ENCODE results near the gene PDLIM4.
A peak's percentile ranks its signal among the peaks of the same experiment; 100 is the strongest.

Gene PDLIM4

DNA sequence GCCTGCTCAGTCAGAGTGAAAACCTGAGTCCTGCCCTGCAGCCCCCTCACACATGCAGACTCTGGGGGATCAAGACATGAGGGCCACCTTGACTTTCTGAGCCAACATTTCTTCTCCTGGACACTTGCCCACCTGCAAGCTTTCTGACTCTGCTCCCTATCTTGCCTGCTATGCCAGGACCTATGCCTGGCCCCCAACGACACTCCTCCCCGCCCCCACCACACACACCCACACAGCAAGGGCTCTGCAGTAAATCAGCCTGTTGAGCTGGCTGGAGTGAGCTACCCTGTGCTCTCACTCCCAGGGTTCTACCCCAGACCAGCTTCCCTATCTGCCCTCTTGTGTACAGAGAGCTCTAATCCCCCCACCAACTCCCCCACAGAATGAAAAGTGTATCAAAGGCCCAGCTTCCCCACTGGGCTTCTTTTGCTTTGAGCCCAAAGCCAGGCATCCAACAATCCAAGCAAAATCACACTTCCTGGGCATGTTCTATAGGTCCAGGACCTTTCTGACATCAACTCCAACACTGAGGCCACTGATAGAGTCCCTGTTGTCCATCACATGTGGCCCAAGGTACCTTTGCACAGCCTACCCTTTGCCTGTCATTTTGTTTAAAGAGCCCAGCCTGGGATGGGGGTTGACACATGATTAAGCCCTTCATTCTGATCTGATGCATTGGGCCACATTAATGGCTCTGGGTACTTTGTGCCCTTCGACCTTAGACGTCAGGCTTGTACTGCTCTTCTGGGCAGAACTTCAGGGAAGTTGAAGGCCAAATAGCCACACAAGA, 7.2 kb downstream of the PDLIM4 start:
- H3K4me3 ChIP-seq (ENCODE audit: low read depth in 1 of 2, low read length in 2 of 2) = peak overlapping the region in 1 of 2 donors; percentile 24
- peaks cover 86% of the 10 kb centered on the region for H3K36me3 ChIP-seq (ENCODE audit: insufficient read depth, low read length)
- H3K27me3 ChIP-seq (ENCODE audit: control insufficient read depth in 1 of 2, insufficient read depth in 2 of 2, low read length in 2 of 2) = no peaks in the 10 kb centered on the region
- H3K9ac ChIP-seq (ENCODE audit: low read length) = peak overlapping the region; percentile 42
- H3K4me1 ChIP-seq (ENCODE audit: insufficient read depth, low read length) = peaks cover 99% of the 10 kb centered on the region
- H3K9me3 ChIP-seq (ENCODE audit: low read length) = no peaks in the 10 kb centered on the region
- peak overlapping the region; percentile 98 for H3K27ac ChIP-seq (ENCODE audit: low read depth, low read length)

DNA sequence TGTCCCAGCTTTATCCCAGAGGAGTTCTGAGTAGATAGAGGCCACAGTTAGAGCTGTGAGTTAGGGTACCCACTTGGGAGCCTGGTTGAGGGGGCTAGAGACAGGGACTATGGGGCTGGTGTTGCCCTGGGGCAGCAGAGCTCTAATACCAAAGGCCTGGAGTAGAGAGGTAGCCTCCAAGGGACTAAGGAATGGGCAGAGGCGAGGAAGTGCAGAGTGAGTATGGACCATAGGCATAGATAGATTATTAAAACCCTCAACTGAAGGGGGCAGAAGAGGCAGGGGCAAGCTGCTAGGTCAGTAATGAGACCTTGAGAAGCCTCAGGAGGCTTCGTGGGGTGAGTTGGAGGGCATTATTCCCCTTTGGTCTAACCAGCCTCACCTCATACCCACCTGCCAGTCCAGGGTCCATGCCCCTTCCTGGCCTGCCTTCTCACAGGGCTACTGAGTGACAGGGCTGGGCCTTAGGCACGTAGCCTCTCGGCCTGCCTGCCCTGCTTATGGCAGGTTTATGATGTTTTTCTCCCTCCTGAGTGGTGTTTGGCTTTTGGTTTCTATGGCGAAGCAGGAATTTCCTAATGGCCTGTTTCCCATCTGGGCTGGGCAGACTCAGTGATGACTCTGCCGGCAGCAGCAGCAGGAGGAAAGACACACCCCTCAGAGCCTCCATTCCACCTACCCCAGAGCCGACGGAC, 8.0 kb downstream of the PDLIM4 start:
- Histone ChIP-seq H3K27ac (ENCODE audit: low read depth, low read length) (peak overlapping the region; percentile 98), H3K9ac (ENCODE audit: low read length) (peak overlapping the region; percentile 75), H3K4me3 (ENCODE audit: low read depth in 1 of 2, low read length in 2 of 2) (peak overlapping the region in 1 of 2 donors; percentile 24), H3K36me3 (ENCODE audit: insufficient read depth, low read length) (peaks cover 90% of the 10 kb centered on the region), H3K9me3 (ENCODE audit: low read length) (no peaks in the 10 kb centered on the region), H3K27me3 (ENCODE audit: control insufficient read depth in 1 of 2, insufficient read depth in 2 of 2, low read length in 2 of 2) (no peaks in the 10 kb centered on the region), H3K4me1 (ENCODE audit: insufficient read depth, low read length) (peaks cover 99% of the 10 kb centered on the region)

DNA sequence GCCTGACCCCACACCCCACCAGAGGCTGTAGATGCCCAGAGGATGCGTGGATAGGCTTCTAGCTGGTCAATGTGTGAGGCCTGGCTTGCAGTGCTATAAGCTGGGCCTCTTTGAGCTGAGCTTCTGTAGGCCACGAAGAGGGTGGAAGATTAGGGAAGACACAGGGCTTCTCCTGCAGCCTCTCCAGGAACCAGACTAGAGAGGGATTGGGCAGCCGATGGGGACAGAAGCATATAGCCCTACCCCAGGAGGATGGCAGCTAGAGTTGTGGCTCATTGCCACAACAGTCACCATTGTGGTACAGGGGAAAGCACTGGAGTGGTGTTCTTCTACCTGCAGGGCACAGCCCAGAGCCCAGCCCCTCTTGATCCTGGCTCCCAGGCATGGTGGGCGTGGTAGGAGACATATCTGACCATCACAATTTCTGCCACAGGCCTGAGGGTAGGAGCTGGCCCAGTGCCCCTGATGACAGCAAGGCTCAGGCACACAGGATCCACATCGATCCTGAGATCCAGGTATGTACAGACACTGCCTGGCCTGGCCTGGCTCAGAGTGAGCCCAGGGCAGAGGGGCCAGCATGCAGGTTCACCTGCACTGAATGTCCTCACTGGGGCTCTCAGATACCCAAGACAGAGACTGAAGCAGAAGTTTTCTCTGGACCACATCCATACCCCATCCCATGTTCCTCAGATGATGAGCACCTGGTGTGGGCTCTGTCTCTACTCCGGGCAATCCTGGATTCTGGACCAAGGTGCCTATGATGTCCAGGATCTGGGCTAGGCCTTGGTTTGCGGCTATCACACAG, 8.7 kb downstream of the PDLIM4 start:
- Histone ChIP-seq H3K4me3 (ENCODE audit: low read depth in 1 of 2, low read length in 2 of 2) (peak overlapping the region in 1 of 2 donors; percentile 35), H3K4me1 (ENCODE audit: insufficient read depth, low read length) (peaks cover 91% of the 10 kb centered on the region), H3K9me3 (ENCODE audit: low read length) (no peaks in the 10 kb centered on the region), H3K36me3 (ENCODE audit: insufficient read depth, low read length) (peaks cover 88% of the 10 kb centered on the region), H3K9ac (ENCODE audit: low read length) (peak overlapping the region; percentile 75), H3K27me3 (ENCODE audit: control insufficient read depth in 1 of 2, insufficient read depth in 2 of 2, low read length in 2 of 2) (no peaks in the 10 kb centered on the region), H3K27ac (ENCODE audit: low read depth, low read length) (peak overlapping the region; percentile 72)

DNA sequence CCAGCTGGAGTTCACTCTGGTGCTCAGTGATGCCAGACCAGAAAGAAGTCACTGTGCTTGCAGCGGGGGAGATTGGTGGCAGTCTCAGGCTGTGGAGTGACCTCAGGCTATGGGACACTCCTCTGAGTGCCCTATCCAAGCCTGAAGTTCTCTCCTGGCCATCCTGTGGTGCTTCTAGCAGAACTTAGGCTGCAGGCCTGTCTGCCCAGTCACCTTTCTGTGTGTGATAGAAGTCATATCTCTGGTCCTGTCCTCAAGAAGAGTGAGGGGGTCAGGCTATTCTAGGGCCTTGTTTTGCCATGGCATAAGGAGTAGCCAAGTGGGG, 9.3 kb downstream of the PDLIM4 start:
- no peaks in the 10 kb centered on the region for H3K27me3 ChIP-seq (ENCODE audit: control insufficient read depth in 1 of 2, insufficient read depth in 2 of 2, low read length in 2 of 2)
- no peaks in the 10 kb centered on the region for H3K9me3 ChIP-seq (ENCODE audit: low read length)
- H3K36me3 ChIP-seq (ENCODE audit: insufficient read depth, low read length) = peaks cover 86% of the 10 kb centered on the region
- H3K27ac ChIP-seq (ENCODE audit: low read depth, low read length) = peak overlapping the region; percentile 72
- peaks cover 86% of the 10 kb centered on the region for H3K4me1 ChIP-seq (ENCODE audit: insufficient read depth, low read length)
- H3K4me3 ChIP-seq (ENCODE audit: low read depth in 1 of 2, low read length in 2 of 2) = peak overlapping the region in 1 of 2 donors; percentile 35
- H3K9ac ChIP-seq (ENCODE audit: low read length) = peak overlapping the region; percentile 75

DNA sequence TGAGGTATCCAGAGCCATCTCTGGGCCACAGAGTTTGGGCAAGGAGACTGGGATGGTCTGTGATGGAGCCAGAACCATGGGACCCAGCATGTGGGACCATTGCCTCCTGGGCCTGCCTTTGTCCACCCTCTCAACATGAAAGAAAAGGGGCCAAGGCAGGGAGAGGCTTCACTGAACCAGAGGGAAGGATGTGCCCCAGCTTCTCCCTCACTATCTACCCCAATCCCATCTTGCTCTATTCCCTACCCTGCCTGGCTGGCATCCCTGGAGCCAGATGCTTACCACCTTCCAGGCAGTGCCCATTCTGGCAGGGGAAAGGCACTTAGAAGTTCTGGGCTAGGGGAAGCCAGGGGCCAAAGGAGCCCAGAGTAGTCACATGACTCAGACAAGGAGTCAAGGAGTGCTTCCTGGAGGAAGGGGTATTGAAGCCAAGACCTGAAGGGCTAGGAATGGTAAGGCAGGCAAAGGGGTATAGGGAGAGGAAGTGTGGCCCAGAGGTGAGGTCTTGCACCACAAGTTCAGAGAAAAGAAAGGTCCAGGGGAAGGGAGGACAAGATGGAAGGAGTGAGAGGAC, 9.8 kb downstream of the PDLIM4 start:
- H3K9ac ChIP-seq (ENCODE audit: low read length) = no peak overlapping the region
- no peaks in the 10 kb centered on the region for H3K27me3 ChIP-seq (ENCODE audit: control insufficient read depth in 1 of 2, insufficient read depth in 2 of 2, low read length in 2 of 2)
- H3K4me3 ChIP-seq (ENCODE audit: low read depth in 1 of 2, low read length in 2 of 2) = no peak overlapping the region
- H3K36me3 ChIP-seq (ENCODE audit: insufficient read depth, low read length) = peaks cover 86% of the 10 kb centered on the region
- no peaks in the 10 kb centered on the region for H3K9me3 ChIP-seq (ENCODE audit: low read length)
- peak overlapping the region; percentile 31 for H3K27ac ChIP-seq (ENCODE audit: low read depth, low read length)
- H3K4me1 ChIP-seq (ENCODE audit: insufficient read depth, low read length) = peaks cover 81% of the 10 kb centered on the region

DNA sequence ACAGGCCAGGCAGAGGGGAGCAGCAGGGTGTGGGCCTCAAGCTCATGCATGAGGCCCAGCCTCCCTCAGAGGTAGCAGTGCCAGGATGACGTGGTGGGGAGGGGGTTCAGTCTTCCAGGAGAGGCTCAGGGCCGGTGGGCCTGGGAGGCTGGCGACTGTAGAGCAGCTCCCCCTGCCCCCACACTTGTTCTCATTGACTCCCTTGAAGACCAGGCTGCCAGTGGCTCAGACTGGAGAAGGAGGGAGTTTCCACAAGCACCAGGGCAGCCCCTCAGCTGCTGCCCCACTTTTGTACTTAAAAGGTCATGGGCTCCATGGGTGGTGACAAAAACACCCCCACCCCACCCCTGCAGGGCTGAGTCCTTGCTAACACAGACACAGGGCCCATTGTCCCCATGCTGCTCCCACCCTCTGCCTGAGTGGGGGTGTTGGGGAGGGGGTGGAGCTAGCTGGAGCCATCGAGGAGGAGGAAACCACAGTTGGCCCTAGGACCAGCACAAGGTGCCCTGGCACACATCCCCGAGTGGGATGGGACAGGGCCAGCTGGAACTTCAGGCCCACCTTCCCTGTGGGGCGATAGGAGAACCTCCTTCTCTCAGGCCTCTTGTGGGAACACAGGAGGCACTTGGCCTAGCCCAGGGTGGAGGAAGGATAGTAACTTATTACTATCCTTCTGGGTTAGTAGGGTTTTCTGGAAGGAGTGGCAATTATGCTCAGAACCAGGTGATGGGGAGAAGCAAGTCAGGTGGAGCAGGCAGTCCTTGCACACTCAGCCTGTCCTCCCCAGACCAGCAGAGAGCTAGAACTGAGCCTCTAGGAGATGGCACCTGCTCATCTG, 10.7 kb downstream of the PDLIM4 start:
- Histone ChIP-seq H3K4me1 (ENCODE audit: insufficient read depth, low read length) (peaks cover 81% of the 10 kb centered on the region), H3K27me3 (ENCODE audit: control insufficient read depth in 1 of 2, insufficient read depth in 2 of 2, low read length in 2 of 2) (no peaks in the 10 kb centered on the region), H3K9ac (ENCODE audit: low read length) (no peak overlapping the region), H3K27ac (ENCODE audit: low read depth, low read length) (peak overlapping the region; percentile 36), H3K9me3 (ENCODE audit: low read length) (no peaks in the 10 kb centered on the region), H3K4me3 (ENCODE audit: low read depth in 1 of 2, low read length in 2 of 2) (no peak overlapping the region), H3K36me3 (ENCODE audit: insufficient read depth, low read length) (peaks cover 86% of the 10 kb centered on the region)

DNA sequence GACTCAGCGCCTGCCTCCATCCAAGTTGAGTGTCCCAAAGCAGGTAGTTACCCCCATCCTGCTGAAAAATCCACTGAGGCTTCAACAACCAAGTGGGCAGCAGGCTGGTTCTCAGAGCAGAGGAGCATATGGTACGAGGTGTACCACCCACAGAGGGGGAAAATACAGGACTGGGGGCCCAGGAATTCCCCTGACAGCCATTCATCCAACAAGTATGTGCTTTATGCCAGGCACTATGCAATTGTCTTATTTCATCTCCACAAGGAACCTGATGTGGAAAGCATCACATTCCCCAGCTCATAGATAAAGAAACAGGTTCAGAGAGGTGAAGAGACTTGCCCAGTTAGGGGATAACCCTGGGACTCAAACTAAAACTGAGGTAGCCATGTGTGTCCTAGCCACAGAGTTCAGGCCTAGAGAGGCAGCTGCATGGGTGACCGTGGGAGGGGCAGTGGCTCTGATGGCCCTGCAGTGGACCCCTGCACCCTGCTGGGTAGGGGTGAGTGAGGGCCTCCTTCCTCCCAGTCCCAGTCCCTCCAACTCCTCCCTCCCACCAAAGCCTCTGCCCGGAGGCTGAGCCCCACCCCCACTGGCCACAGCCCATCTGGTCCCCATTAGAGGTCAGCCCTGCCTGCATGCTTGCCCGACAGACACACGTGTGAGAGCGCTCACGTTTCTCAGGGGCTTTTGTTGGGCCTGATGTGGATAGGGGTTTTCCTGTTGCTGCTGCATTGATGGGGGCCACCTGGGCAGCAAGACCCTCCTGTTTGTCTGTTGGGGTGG, 11.5 kb downstream of the PDLIM4 start:
- no peak overlapping the region for H3K9ac ChIP-seq (ENCODE audit: low read length)
- H3K4me3 ChIP-seq (ENCODE audit: low read depth in 1 of 2, low read length in 2 of 2) = no peak overlapping the region
- peaks cover 83% of the 10 kb centered on the region for H3K36me3 ChIP-seq (ENCODE audit: insufficient read depth, low read length)
- peak overlapping the region; percentile 36 for H3K27ac ChIP-seq (ENCODE audit: low read depth, low read length)
- H3K9me3 ChIP-seq (ENCODE audit: low read length) = no peaks in the 10 kb centered on the region
- peaks cover 78% of the 10 kb centered on the region for H3K4me1 ChIP-seq (ENCODE audit: insufficient read depth, low read length)
- no peaks in the 10 kb centered on the region for H3K27me3 ChIP-seq (ENCODE audit: control insufficient read depth in 1 of 2, insufficient read depth in 2 of 2, low read length in 2 of 2)

DNA sequence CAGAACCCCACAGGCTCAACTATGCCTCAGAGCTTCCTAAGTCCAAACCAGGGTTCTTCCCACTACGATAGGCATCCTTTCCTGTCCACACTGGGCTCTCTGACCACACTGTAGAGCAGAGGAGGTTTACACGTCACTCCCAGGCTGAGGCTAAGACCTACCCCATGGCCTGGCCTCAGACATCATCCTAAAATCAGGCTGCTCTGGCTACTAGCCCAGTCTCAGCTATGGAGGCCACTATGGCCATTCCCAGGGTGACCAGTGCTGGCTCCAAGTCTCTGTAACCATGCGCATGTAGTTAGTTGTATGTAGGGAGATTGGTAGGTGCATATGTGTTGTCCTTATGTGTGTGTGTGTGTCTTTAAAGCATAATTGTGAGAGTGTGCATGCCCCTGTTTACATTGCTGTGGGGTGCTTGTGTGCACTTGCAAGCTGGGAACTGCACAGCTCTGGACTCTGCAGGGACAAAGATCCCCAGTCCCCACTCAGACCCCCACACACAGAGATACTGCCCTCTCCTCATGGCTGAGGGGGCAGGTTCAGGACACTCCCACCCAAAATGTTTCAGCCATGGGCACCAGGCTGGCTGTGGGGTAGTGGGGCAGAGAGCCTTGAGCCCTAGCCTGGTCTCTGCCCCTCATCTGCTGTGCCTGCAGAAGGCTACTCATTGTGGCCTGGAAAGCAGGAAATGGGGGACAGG, 12.3 kb downstream of the PDLIM4 start:
- Histone ChIP-seq H3K4me3 (ENCODE audit: low read depth in 1 of 2, low read length in 2 of 2) (no peak overlapping the region), H3K9me3 (ENCODE audit: low read length) (no peaks in the 10 kb centered on the region), H3K36me3 (ENCODE audit: insufficient read depth, low read length) (peaks cover 77% of the 10 kb centered on the region), H3K9ac (ENCODE audit: low read length) (no peak overlapping the region), H3K27me3 (ENCODE audit: control insufficient read depth in 1 of 2, insufficient read depth in 2 of 2, low read length in 2 of 2) (no peaks in the 10 kb centered on the region), H3K27ac (ENCODE audit: low read depth, low read length) (peak overlapping the region; percentile 3), H3K4me1 (ENCODE audit: insufficient read depth, low read length) (peaks cover 69% of the 10 kb centered on the region)

DNA sequence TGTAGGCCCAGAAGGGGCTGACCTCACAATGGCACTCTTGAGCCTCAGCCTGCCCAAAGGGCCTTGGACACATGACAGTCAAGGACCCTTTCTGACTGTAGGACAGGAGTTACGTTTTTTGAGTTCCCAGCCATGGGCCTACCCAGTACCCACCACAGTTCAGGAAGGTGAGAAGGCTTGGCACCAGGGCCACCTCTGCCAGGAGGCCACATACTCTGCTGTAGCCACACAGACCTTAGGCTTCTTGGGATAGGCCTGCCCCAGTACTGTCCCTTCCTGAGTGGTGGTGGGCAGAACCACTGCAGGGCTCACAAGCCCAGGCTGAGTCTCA, 12.8 kb downstream of the PDLIM4 start:
- H3K9me3 ChIP-seq (ENCODE audit: low read length) = no peaks in the 10 kb centered on the region
- no peak overlapping the region for H3K27ac ChIP-seq (ENCODE audit: low read depth, low read length)
- H3K4me3 ChIP-seq (ENCODE audit: low read depth in 1 of 2, low read length in 2 of 2) = no peak overlapping the region
- no peak overlapping the region for H3K9ac ChIP-seq (ENCODE audit: low read length)
- no peaks in the 10 kb centered on the region for H3K27me3 ChIP-seq (ENCODE audit: control insufficient read depth in 1 of 2, insufficient read depth in 2 of 2, low read length in 2 of 2)
- peaks cover 64% of the 10 kb centered on the region for H3K4me1 ChIP-seq (ENCODE audit: insufficient read depth, low read length)
- H3K36me3 ChIP-seq (ENCODE audit: insufficient read depth, low read length) = peaks cover 72% of the 10 kb centered on the region

DNA sequence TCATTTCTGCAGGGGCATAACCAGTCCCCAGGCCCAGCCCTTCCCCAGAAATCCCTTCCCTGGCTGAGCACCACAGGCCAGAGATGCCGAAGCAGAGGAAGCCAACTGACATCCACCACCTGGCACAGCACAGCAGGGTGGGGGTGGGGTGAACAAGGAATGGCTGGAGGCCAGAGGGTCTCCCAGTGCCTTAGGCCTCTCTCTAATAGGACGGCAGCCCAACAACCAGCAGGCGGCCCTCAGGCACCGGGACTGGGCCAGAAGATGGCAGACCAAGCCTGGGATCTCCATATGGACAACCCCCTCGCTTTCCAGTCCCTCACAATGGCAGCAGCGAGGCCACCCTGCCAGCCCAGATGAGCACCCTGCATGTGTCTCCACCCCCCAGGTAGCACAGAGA, 13.2 kb downstream of the PDLIM4 start:
- Histone ChIP-seq H3K27me3 (ENCODE audit: control insufficient read depth in 1 of 2, insufficient read depth in 2 of 2, low read length in 2 of 2) (no peaks in the 10 kb centered on the region), H3K9me3 (ENCODE audit: low read length) (no peaks in the 10 kb centered on the region), H3K4me1 (ENCODE audit: insufficient read depth, low read length) (peaks cover 60% of the 10 kb centered on the region), H3K36me3 (ENCODE audit: insufficient read depth, low read length) (peaks cover 70% of the 10 kb centered on the region), H3K27ac (ENCODE audit: low read depth, low read length) (no peak overlapping the region), H3K4me3 (ENCODE audit: low read depth in 1 of 2, low read length in 2 of 2) (no peak overlapping the region), H3K9ac (ENCODE audit: low read length) (no peak overlapping the region)
